GM15510 (cell line): ENCODE data around the gene CA11.

Experiments used
- POLR2A ChIP-seq: IDR thresholded peaks from 3 replicates; pipeline ENCODE4 v1.6.1; 2011; ENCODE audit warnings: borderline replicate concordance; ENCODE audit not compliant: insufficient read length; ENCODE audit errors: extremely low read depth

Gene CA11

GRCh38 chr19:48650974-48651682, 5.1 kb upstream of the CA11 start:
- no peak for TF ChIP-seq POLR2A

DNA sequence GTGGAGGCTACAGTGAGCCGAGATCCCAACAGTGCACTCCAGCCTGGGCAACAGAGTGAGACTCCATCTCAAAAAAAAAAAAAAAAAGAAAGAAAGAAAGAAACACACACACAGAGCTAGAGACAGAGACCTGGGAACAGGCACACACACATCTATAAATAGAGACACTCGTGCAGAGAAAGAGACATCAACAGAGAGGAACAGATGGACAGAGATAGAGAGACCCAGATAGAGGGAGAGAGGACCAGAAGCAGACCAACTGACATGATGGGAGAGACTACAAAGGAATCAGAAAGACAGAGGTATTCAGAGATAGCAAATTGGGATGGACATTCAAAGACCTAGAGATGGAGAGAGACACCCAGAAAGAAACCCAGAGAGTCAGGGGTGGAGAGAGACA, 2.1 kb upstream of the CA11 start:
- no peak for TF ChIP-seq POLR2A

DNA sequence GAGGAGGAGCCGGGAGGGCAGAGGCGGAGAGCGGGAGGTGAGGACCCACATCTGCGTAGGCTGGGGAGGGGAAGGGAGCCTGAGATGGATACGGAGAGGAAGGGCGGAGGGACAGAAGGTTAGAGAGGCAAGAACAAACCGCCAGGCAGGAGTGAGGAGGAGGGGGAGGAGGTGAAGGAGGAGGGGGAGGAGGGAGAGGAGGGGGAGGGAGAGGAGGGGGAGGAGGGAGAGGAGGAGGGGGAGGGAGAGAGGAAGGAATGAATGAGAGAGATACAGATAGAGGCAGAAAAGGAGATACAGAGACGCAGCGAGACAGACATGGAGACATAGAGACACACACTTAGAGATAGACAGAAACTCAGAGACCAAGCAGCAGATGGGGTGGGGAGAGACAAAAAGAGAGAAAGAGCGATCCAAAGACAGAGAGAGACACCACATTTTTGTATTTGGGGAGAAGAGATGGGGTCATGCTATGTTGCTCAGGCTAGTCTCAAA, 782 bp upstream of the CA11 start:
- TF ChIP-seq POLR2A = no peak

DNA sequence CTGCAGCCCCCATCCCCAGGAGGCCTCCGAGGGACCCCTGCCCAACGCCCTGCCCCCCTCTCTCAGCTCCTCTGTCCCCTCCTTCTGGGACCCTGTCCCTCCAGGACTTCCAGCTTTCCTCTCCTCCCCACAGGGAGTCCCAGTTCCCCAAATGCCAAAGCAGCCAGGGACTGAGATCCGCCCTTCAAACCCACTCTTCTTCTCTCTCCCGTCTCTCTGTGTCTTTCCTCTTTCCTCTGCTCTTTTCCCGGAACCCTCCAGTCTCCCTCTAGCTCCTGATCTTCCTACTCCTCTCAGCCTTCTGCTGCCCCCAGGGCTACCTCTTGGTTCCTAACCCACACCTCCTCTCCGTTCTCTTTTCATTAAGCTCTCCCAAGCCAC, 377 bp downstream of the CA11 start:
- no peak for TF ChIP-seq POLR2A

GRCh38 chr19:48644839-48645619, 958 bp downstream of the CA11 start:
- TF ChIP-seq POLR2A = no peak

DNA sequence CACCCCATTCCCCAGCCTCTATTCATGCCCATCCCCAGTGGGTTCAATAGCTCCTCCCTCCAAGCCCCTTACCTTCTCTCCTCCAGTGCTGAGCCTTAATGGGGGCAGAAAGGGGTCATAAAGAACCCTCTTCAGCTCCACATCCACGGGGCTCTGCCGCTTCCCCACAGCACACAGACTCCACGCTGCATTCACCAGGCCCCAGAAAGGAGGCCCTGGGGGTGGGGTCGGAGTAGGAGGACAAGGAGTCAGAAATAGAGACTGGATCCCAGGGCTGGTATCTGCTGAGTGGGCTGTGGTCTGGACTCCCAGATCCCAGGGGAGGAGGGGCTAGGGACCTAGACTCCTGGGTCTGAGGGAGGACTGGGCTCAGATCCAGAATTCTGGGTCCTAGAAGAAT, 1.6 kb downstream of the CA11 start:
- TF ChIP-seq POLR2A = no peak

DNA sequence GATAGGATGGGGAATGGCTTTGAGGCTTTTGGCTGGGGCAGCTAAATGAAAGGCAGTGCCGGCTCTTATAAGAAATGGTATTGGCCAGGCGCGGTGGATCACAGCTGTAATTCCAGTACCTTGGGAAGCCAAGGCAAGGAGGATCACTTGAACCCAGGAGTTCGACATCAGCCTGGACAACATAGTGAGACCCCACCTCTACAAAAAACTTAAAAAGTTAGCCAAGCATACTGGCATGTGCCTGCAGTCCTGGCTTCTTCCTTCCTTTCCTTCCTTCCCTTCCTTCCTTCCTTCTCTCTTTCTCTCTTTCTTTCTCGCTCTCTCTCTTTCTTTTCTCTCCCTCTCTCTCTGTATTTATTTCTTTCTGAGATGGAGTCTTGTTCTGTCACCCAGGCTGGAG, 3.1 kb downstream of the CA11 start:
- TF ChIP-seq POLR2A = no peak

DNA sequence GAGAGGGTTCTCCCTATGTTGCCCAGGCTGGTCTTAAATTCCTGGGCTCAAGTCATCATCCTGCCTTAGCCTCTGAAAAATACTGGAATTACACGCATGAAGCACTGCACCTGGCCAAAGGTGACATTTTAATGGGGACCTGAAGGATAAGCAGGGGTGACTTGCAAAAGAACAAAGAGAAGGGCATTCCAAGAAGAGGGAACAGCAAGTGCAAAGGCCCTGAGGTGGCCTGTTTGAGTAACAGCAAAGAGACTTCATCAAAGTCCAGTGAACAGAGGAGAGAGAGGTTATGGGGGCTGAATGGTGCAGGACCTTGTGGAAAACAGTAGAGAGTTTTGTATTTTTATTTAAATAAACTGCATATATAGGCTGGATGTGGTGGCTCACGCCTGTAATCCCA, 4.1 kb downstream of the CA11 start:
- no peak for TF ChIP-seq POLR2A

DNA sequence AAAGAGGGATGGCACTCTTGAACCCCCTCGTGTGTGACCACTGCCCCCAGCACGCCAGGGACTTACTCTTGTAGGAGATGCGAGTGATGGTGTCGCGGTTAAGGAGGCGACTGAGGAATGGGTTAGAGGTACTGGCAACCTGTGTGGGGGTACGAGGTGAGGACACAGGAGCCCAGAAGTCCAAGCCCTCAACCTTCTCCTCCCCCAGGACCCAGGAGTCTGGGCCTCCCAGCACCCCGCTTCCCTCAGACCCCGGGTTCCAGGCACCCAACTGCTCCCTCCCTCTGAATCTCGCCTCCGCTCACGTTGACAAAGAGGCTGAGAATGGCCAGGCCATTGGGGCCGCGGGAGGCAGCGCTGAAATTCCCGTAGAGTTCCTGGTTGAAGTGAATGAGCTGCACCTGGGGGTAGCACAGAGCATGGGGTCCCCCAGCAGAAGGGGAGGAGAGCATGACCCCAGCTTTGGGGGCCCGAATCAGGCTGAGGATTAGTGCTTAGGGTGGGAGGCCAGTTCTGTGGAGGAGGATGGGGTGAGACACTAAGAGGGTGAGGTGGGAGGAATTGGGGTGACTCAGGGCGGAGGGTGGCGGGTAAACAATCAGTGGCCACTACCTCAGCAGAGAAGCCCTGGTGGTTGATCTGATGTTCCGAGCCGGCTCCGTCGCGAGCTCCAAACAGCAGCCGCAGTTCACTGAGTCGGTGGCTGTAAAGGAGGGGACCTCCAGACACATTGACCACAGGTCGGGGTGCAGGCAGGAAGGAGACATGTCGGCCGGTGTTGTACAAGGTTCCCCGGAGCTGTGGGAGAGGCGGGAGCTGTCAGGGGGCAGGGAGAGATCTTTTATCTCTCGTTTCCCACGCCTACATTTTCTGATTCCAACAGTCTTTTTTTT, 6.3 kb downstream of the CA11 start:
- TF ChIP-seq POLR2A = no peak

DNA sequence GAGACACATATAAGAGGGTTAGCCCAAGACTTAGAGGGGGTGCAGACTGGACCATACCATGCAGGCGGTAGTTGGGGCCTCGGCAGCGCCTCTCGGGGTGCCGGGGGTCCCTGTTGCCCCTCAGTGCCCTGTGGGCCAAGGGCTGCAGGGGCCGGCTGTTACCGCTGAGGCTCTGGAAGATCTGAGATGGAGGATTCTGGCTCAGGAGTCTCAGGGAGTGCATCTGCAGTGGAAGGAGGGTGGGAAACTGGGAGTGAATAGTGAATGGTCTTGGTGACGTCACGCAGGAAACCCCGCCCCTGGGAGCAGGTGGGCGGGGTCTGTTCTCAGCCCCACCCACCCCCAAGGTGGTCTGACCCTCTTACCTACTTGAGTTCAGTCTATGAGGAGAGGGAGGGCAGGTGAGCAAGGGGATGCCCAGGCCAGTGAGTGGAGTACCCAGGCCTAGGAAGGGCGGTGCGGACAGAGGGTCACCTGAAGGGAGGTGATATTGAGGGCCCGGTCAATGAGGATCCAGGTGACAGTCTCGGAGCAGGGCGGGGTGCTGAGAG, 7.1 kb downstream of the CA11 start:
- no peak for TF ChIP-seq POLR2A

DNA sequence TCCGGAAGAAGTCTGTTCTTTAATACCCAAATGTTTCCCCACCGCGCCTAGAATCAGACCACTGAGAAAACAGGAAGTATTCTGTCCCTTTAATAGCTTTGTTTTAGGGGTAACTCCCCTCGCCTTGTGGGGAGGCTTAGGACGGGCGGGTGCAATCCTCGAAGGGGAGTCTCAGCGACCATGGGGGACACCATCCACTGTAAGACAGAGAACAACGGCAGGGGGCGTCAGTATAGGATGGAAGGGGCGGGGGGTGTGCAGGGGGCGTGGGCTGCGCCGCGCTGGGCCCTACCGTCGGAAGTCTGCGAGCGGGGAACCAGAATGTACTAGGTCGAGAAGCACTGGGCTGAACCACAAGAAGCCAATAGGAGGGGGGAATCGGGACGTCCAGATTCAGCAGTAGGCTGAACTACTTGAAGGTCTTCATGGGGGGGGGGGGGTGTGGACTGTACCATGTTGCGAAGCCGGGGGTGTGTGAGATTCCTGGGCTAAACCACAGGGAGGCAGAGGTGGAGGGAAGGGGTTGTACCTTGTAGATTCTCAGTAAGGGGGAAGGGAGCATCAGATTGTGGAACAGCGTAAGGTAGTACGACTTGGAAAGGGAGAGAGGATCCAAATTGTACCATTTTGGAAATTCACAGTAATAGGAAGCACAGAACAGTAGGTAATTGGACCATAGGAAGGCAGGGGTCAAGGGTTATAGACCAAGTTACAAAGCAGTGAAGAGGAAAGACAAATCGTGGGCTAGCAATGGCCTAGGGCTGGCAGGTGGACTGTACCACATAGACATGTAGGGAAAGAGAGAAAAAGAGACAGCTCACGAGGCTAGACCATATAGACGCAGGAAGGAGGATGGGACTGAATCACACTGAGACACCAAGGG, 7.8 kb downstream of the CA11 start:
- peak; percentile 36 for TF ChIP-seq POLR2A

GRCh38 chr19:48637449-48637947, 8.5 kb downstream of the CA11 start:
- peak; percentile 12 for TF ChIP-seq POLR2A

DNA sequence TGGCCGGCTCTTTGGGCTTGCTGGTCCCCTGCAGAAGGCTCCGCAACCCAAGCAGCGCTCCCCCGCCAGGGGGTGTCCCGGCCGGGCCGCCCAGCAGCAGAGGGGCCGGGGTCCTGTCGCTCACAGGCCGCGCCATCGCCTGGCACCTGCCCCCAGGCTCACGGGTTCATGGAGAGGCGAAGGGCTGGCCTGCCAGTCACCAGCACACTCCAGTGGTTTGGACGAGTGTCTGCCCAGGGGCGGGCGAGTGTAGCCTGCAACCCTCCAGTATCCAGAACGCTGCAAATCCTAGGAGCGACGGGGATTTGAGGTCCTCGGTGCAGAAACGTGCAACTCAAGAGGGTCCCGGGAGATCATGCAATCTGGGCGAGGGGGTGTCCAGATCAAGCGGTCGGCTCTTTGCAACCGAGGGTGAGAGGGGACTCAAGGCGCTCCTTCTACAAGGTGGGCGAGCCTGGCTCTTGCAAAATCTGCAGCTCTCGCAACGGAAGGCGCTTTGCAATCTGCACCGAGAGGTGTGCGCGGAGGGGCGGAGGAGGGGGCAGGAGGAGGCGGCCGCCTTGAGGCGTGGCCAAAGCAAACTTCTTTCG, 9.0 kb downstream of the CA11 start, which contains the start of gene DBP:
TSS of gene DBP (minus strand) at position 521 of the 590 bp plus-strand sequence. CDS start at position 136, 385 bp downstream.
- peak; percentile 44 for TF ChIP-seq POLR2A
